NOMO-1 treated with DMSO at 0.1 percent for 48 hours (cell line): Measurements from ENCODE around the gene C5orf15.

Source experiments
- DNase-seq: peaks from one replicate; lab custom pipeline; 2025; ENCODE audit not compliant: unreplicated experiment; lab: John Stamatoyannopoulos, UW

C5orf15 gene

DNA sequence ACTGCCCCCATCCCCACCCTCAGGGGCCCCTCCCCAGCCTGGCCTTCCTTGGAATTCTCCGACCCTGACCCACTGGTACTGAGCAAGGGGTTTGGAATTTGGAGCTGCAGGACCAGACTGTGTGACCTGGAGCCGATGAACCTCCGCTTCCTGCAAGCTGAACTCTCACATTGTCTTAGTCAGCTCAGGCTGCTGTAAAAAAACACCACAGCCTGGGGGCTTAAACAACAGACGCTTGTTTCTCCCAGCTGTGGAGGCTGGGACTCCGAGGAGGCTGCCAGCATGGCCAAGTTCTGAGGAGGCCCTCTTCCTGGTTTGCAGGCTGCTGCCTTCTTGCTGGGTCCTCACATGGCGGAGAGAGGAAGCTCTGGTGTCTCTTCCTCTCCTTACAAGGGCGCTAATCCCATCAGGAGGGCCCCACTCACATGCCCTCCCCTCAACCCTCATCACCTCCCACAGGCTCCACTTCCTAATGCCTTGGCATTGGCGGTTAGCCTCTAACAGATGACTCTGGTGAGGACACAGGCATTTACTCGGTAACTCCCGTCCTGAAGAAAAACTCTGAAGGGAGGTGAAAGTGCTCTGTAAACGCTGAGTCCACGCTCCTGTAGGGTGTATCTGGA, 42.4 kb downstream of the C5orf15 start:
- no peak for DNase-seq

DNA sequence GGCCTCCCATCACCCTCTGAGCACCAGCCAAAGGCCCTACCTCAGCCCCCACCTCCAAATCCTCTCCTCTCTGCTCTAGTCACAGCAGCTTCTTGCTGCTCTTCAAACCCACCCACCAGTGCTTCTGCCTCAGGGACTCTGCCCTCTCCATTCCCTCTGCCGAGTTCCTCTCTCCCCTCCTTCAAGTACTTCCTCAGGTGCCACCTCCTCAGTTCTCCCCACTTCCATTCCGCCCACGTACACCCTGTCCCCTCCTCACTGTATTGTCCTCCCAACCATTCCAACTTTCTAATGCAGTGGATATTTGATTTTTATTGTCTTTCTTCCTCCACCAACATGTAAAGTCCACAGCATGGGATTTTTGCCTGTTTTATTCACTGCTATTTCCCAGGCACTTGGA, 43.2 kb downstream of the C5orf15 start:
- DNase-seq, result no peak

DNA sequence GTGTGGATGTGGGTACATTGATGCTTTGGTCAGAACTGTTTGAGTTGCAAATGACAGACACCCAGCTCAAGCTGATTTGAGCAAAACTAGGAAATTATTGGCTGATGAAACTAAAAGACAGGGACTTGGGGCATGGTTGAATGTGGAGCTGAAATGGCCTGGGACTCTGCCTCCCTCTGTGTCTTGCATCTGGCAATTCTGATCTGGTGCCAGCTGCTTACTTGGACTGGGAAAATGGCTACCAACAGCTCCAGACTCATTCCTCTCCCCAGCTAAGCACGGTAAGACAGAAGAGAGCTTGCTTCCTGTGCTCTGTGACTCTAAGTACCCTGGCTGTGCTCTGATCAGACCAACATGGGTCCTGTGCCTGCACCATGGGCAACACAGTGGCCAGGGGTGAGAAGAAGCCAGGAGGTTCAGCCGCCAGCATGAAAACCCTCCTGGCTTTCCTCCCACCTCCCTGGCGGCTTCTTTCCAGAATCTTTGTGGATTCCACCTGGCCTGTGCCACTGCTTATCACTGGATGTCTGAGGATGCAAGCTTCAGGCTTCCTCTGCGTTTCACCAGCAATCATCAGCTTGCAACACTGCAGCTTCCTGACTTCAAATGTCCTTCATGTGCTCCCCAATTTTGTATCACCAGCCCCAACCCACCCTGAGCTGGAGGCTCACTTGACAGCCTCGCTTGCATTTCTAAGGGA, 44.1 kb downstream of the C5orf15 start:
- DNase-seq, result no peak

DNA sequence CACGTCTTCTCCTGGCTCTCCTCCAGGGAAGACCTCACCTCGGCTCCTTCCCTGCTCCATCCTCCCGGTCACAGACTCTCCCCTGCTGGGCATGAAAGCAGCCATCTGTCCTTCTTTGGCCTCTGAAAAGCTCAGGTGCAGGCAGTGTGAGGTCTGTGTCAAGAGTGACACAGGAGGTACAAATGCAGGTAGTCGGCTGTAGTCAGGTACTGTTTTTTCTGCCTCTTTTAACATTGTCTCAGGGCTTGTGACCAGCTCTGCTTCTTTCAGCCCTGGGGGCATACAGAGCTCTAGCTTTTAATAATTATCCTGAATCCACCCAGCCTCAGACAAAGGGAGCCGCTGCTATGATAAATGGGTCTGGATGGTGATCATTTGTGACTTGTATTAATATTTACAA, 46.4 kb downstream of the C5orf15 start:
- DNase-seq, result no peak

DNA sequence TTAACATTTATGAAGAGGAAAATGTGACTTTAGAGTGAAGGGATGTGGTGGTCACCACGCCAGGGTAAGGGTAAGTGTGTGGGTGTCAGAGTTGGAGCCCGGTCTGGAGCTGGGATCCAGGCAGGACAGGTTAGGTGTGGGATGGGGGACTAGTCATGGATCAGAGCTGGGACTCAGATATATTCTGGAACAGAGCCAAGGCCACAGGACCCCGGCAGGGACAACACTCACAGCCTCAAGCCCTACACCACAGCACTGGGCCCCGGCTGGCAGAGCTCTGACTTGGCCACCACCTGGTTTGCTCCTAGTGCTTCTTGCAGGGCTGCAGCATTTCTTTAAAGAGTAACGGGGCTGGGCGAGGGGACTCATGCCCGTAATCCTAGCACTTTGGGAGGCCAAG, 47.4 kb downstream of the C5orf15 start:
- DNase-seq, result no peak

DNA sequence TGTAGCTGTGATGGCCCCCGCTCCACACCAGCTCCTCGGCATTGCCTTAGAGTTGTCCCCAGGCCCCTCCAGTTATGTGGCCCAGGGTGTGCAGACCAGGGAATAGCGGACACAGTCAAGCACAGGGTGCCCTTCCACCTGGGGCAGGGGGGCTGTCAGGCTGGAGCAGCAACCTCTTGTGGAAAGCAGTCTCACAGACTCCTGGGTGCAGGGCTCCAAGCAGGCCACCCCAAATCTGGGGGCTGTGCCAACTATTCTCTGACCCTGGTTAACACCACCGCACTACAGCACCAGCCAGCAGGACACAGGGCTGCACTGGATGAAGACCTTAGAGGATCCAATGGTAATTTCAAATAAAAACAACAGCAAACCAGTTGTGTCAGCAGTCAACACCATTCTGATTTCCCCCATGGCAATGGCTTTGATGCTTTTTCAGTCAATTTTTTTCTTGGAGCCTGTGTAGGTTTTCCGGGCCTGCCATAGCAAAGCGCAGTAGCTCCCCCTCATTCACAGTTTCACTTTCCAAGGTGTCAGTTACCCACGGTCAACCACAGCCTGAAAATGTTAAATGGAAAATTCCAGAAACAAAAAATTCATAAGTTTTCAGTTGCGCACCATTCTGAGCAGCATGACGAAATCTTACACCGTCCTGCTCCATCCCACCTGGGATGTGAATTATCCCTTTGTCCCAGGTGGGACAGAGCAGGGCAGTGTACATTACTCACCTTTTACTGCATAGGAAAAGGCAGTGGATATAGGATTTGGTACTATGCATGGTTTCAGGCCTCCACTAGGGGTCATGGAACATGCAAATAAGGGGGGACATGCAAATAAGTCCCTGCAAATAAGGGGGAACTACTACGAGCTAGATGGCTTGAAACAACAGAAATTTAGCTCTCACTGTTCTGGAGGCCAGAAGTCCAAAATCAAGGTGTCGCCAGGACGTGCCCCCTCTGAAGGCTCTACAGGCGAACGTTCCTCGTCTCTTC, 49.0 kb downstream of the C5orf15 start:
- no peak for DNase-seq

DNA sequence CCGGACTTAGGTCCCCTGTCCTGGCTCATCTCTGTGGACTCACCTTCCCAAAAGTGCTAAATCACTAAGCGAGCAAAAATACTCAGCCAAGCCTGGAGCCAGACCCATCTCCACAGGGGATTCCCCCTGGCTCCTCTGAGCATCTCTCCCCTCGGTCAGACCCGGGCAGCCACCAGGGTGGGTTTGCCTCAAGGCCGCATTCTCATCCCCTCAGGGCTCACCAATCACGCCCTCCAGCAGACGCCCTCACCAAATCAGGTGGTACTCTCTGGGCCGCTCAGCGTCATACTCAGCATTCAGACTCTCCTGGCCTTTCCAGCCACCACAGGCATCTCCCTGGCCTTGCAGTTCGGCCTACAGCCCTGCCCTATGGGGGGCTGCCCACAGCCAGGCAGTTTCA, 49.7 kb downstream of the C5orf15 start:
- no peak for DNase-seq

DNA sequence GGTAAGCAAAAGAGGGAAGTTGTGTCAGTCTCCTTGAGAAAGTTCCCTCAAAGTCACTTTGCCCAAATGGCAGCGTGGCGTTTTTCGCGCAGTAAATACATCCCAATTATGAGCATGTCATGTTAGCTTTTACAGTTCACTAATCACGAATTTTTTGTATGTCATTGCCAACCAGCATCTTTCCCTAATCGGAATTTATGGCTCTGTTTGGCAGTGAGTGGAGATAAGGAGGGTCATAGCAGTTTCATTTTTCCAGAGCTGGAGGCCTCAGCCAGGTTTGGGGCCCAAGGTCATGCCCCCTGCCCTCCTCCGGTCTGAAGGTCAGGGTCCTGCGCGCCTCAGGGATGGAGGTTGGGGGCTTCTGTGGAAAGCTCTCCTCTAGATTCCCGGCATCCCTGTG, 50.1 kb downstream of the C5orf15 start:
- DNase-seq, result no peak

DNA sequence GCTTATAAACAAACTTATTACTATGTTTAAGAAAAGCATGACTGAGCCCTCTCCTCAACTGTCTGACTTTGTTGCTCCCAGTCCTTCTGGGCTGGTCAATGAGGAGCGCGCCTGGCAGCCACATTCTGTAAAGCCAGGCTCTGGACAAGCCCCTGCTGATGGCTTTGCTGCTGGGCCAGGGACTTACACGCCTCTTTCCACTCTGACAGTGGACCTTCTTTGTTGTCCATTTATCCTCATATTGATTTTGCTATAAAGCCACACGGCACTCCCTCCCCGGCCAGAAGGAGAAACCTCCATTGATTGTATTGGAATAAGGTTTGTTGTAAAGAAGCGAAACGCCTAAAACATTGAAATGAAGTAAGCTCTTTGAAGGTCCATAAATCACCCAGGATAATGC, 50.6 kb downstream of the C5orf15 start:
- DNase-seq, result no peak

DNA sequence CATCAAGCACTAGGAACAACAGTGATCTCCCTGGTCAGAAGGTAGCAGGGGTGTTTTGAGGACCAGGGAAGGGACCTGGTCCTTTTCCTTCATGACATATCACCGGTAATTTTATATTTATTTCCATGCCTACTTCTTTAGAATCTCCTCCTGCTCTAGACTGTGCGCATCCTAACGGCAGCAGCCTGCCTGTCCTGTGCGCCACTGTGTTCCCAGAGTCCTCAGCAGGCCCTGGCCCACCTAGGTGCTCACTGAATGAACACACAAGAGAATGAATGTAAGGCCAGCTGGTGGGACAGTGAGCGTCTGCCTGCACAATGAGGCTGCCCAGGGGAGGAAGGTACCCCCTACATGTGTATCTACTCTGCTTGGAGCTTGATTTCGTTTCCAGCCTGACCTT, 51.5 kb downstream of the C5orf15 start:
- no peak for DNase-seq

DNA sequence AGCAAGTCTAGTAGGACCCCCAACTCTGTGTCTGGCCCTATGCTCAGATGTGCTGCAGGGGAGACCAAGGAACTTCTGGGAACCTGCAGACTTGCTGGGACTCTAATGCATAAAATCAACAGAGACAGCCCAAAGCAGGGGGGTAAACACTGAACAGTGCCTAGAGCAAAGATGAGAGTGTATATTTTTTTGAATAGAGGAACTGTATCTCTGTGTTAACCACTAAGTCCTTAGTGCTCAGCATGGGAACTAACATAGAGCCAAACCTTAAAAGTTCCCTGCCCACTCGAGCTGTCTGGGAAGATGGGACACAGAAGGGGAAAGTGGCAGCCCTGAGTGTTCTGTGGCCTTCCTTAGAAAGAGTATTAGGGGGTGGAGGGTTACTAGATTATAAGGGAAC, 51.9 kb downstream of the C5orf15 start:
- DNase-seq, result no peak

DNA sequence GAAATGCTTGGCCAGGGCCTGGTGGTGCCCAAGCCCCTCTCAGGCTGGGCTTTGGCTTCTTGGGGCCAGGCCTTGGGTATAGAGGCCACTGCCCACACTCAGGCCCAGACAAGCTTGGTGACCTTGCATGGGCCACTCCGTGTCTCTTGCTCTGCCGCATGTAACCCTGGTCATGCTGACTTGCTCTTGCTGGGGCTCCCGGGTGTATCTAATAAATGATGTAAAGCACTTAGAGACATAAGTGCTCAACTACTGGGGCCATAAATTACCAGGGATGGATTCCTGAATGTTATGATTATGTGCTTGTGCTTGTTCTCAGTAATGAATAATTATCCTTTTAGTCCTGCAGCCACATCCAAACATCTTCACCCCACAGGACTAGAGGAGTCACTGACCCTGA, 54.0 kb downstream of the C5orf15 start:
- no peak for DNase-seq

DNA sequence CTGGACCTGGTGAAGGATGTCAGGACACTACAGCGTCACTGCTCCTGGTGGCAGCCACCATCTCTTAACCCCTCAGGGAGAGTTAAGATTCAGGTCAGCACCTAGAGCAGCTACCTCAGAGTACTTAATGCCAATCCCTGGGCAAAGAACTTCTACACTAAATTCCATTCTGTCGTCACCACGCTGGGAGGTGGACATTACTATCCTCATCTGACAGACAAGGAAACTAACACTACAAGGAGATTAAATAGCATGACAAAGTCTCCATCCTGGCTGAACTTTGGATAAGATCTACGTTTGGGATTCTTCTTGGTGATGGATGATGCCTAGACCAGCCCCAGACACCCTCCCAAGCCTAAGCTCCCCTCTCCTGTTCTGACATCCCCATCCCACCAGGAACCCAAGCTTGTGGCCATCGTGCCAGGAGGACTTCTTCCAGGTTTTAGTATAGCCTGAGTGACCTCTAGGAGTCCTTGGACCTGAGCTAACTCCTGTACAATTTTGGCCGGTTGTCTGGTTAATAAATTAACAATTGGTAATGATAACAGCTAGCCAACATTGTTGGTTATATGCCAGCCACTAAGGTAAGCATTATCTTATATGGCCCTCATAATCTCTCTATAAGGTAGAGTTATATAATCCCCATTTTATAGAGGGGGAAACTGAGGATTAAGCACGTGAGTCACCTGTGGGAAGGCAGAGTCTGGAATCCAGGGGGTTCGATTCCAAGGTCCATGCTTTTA, 54.8 kb downstream of the C5orf15 start:
- DNase-seq, result no peak

DNA sequence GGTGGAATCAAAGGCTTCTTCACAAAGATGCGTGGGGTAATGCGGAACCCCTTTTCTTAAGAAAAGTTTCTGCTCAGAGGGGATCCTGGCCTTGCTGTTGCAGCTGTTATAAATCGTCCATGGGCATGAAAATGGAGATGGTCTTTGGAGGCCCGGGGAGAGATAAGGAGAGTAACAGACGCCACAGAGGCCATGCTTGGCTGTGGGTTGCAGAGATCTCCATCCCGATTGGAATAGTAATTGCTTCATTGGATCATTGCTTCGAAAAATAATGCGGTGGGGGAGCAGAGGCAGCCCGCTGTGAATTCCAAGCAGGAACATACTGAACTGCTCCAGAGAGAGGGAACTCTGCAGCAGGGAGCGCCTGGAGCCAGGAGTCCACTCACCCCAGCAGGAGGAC, 55.5 kb downstream of the C5orf15 start:
- DNase-seq, result no peak

DNA sequence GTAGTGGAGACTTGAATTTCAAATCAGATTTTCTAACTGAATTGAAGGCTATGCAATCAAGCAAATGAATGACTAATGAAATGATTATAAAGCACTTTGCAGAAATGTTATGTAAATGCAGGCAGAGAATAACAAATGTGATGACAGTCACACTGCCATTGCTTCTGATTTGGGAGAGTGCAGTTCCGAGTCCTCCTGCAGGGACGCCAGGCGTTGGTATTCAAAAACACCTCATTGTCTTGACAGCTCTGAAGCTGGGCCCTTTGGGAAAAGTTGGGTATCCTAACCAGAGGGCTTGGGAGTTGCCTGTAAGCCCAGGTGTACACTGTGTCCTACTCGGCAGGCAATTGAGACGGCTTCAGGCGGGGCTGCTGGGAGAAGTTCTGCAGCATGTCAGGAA, 57.9 kb downstream of the C5orf15 start:
- DNase-seq, result no peak

DNA sequence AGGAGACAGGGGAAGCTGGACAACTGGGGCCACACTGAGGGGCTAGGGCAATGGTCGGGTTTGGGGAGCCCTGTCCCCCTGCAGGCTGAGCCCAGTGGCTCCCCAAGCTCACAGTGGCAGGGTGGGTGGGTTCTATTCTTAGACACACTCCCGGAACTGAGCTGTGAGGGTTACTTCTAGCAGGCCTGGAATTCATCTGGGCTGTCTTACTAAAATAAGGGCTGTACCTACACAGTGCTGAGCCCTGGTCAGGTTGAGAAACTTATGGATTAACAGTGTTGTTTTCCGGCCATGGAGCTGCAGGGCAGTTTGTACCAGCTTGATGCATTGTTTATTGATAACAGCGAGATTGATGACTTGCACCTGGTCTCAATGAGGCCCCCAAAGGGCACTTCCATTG, 58.8 kb downstream of the C5orf15 start:
- DNase-seq, result no peak

DNA sequence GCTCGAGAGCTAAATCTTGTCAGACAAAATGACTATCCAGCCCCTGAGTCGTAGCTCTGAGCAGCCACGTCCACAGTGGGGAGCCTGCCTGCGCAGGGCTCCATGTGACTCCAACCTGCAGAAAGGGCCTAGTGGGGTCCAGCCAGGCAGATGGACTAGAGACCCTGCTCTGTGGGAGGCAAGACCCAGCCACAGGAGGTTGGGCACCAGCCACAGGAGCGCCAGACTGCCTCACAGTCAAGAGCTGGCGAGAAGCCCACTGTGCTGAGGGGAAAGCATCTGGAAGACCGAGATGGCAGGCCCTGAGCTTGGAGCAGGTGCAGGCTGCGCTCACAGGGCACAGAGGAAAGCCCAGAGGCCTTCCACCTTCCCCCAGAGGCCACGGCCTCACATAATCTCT, 61.4 kb downstream of the C5orf15 start:
- DNase-seq, result no peak

DNA sequence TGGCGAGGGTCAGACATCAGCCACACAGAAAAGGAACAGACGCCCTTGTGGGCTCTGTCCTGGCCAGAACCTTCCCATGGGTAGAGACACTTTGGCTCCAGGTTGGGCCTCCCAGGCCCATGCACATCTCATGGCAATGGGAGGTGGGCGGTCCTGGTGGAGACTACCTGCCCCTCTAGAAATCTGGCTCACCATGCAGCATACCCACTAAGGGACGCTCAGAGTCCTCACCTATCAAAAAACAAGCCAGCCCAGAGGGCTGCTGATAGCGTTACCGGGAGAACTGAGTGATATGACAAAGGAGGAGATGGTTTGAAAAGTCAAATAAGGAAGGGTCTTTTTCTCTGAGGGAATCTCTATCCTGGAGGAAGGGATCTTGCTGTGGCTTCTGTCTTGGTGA, 62.1 kb downstream of the C5orf15 start:
- no peak for DNase-seq
